Measurements from ENCODE around the gene GFOD1. TPM values are rescaled to one million over a fixed set of nuclear protein-coding genes. Genes with fewer than 3 reads are reported as not detected.

Gene GFOD1
- total RNA-seq, 1 experiment from 2014 or later, result 0.62 TPM

DNA sequence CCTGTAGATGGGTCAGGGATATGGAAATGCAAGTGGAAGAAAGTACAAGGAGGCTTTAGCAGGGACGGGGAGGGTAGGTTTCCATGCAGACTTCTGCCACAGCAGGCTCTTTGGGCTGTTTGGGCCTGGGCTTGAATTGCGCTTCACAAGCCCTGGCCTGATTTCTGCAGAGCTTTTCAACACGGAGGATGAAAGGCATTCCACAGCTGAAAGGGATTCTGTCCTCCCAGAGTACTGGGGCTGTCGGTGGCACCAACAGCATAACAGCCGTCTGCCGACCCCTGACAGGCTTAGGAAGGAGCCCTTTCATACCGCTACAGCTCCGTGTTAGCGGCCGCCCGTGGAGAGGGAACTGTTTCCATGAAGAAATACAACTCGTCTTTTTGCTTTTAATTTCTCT lies 136.1 kb downstream of the GFOD1 start:
- POLR2A ChIA-PET, result no interaction called here
- H3K27me3 ChIP-seq (ENCODE audit: control insufficient read depth, insufficient read depth, low read length), result peaks cover 2% of the 10 kb centered on the region
- no peak for DNase-seq (ENCODE audit: low read depth, low spot score)
- TF ChIP-seq, protein P1, sequence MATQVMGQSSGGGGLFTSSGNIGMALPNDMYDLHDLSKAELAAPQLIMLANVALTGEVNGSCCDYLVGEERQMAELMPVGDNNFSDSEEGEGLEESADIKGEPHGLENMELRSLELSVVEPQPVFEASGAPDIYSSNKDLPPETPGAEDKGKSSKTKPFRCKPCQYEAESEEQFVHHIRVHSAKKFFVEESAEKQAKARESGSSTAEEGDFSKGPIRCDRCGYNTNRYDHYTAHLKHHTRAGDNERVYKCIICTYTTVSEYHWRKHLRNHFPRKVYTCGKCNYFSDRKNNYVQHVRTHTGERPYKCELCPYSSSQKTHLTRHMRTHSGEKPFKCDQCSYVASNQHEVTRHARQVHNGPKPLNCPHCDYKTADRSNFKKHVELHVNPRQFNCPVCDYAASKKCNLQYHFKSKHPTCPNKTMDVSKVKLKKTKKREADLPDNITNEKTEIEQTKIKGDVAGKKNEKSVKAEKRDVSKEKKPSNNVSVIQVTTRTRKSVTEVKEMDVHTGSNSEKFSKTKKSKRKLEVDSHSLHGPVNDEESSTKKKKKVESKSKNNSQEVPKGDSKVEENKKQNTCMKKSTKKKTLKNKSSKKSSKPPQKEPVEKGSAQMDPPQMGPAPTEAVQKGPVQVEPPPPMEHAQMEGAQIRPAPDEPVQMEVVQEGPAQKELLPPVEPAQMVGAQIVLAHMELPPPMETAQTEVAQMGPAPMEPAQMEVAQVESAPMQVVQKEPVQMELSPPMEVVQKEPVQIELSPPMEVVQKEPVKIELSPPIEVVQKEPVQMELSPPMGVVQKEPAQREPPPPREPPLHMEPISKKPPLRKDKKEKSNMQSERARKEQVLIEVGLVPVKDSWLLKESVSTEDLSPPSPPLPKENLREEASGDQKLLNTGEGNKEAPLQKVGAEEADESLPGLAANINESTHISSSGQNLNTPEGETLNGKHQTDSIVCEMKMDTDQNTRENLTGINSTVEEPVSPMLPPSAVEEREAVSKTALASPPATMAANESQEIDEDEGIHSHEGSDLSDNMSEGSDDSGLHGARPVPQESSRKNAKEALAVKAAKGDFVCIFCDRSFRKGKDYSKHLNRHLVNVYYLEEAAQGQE (IDR thresholded peaks at IDR 0.05; ENCODE audit: insufficient read depth in 1 of 2, low read depth in 2 of 2, low read length in 1 of 2), result no peak
- TF ChIP-seq POLR2AphosphoS5 (IDR thresholded peaks at IDR 0.05; ENCODE audit: low read depth, low read length) (no peak), SIN3A (IDR thresholded peaks at IDR 0.05; ENCODE audit: borderline replicate concordance, insufficient read depth, low read depth, low read length) (no peak), CTCF (IDR thresholded peaks at IDR 0.05) (no peak), TCF7L2 (IDR thresholded peaks at IDR 0.05; ENCODE audit: low read depth, low read length) (no peak)
- no peaks in the 10 kb centered on the region for H3K9me3 ChIP-seq (ENCODE audit: control insufficient read depth, insufficient read depth, low read depth, low read length)
- CTCF ChIA-PET, result no interaction called here
- no peak overlapping the region for H3K4me3 ChIP-seq (ENCODE audit: low read depth in 2 of 2, low read length in 2 of 2)
- H3K36me3 ChIP-seq (ENCODE audit: control insufficient read depth, insufficient read depth, low read length), result no peaks in the 10 kb centered on the region
- ATAC-seq, result no peak
- H3K4me1 ChIP-seq (ENCODE audit: control insufficient read depth, insufficient read depth, low read length), result no peaks in the 10 kb centered on the region
- in situ Hi-C loops (cut with HindIII; ENCODE audit: low pct_unique_long_range_greater_than_20kb, low sequenced_read_pairs), result no loop called here
- no TSS peak for BruUV-seq (replicated peaks)
- no peak overlapping the region for H3K27ac ChIP-seq (ENCODE audit: low read length)
- intact Hi-C loops (cut with micrococcal nuclease; ENCODE audit: unreplicated experiment), result no loop called here

DNA sequence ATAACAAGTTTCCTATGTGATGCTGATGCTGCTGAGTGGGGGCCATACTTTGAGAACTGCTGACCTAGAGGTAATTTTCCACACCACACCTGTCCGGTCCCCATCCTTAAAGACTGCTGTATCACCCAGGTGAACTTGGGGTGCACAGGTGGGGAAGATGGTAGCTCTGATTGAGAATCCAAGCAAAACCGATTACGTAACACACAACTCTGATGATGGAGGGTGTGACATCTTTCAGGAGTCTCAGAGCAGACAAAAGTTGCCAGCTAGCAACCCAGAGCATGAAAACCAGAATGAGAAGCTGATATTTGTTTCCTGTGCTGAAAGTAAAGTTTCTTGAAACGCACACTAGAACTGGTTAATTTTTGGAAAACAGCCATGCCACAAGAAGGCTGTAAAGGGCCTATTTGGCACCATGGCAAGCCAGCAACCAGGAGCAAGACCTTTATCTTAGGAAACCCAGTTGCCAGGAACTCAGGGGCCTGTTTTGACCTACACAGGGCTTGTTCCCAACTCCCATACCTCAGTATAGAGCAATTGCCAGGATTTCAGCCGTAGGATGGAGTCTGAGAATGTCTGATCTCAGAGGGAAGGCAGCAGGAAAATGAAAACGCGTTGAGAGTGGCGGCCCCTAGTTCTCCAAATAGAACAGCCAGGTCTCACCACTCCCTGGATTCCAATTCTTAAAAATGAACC lies 137.4 kb downstream of the GFOD1 start:
- DNase-seq (ENCODE audit: low read depth, low spot score), result no peak
- BruUV-seq (replicated peaks), result no TSS peak
- ATAC-seq, result no peak
- in situ Hi-C loops (cut with HindIII; ENCODE audit: low pct_unique_long_range_greater_than_20kb, low sequenced_read_pairs), result no loop called here
- TF ChIP-seq, protein P1 (IDR thresholded peaks at IDR 0.05; ENCODE audit: insufficient read depth in 1 of 2, low read depth in 2 of 2, low read length in 1 of 2), result no peak
- TF ChIP-seq TCF7L2 (IDR thresholded peaks at IDR 0.05; ENCODE audit: low read depth, low read length) (no peak), CTCF (IDR thresholded peaks at IDR 0.05) (no peak), SIN3A (IDR thresholded peaks at IDR 0.05; ENCODE audit: borderline replicate concordance, insufficient read depth, low read depth, low read length) (no peak), POLR2AphosphoS5 (IDR thresholded peaks at IDR 0.05; ENCODE audit: low read depth, low read length) (no peak)
- ChIA-PET CTCF (no interaction called here), POLR2A (no interaction called here)
- Histone ChIP-seq H3K27ac (ENCODE audit: low read length) (no peak overlapping the region), H3K4me1 (ENCODE audit: control insufficient read depth, insufficient read depth, low read length) (no peaks in the 10 kb centered on the region), H3K9me3 (ENCODE audit: control insufficient read depth, insufficient read depth, low read depth, low read length) (no peaks in the 10 kb centered on the region), H3K36me3 (ENCODE audit: control insufficient read depth, insufficient read depth, low read length) (no peaks in the 10 kb centered on the region), H3K4me3 (ENCODE audit: low read depth in 2 of 2, low read length in 2 of 2) (no peak overlapping the region), H3K27me3 (ENCODE audit: control insufficient read depth, insufficient read depth, low read length) (peaks cover 5% of the 10 kb centered on the region)
- intact Hi-C loops (cut with micrococcal nuclease; ENCODE audit: unreplicated experiment), result no loop called here

All from Panc1 (cell line).